GM12878 (cell line): ENCODE results near the gene PANK1. TPM values are rescaled to one million over a fixed set of nuclear protein-coding genes. Genes with fewer than 3 reads are reported as not detected.

Experiments used
- ASH2L ChIP-seq: fragments of 300-600, 200-600 bp; sonication (generic); IDR thresholded peaks from 2 replicates; pipeline ENCODE4 v1.6.1; 2017; ENCODE audit warnings: low read depth, mild to moderate bottlenecking, borderline replicate concordance
- CBFB ChIP-seq: IDR thresholded peaks from 2 replicates; pipeline ENCODE4 v1.6.1; 2016; ENCODE audit warnings: antibody characterized with exemption, low read depth
- CBX5 ChIP-seq: sonication (generic); IDR thresholded peaks from 2 replicates; pipeline ENCODE4 v1.6.1; 2016; ENCODE audit warnings: low read depth, moderate library complexity, mild to moderate bottlenecking, inconsistent platforms
- CEBPB ChIP-seq, 2 experiments: fragments of 150-350 bp in 1 of 2; IDR thresholded peaks; 2 replicates each; pipeline ENCODE4 v1.6.1; 2012 to 2014; ENCODE audit warnings: low read depth in 2 of 2, low read length in 2 of 2, borderline replicate concordance in 1 of 2, inconsistent platforms in 1 of 2
- DPF2 ChIP-seq: fragments of 450-650 bp; IDR thresholded peaks from 2 replicates; pipeline ENCODE4 v1.6.1; 2017; ENCODE audit warnings: mild to moderate bottlenecking
- FOXK2 ChIP-seq: fragments of 450-650 bp; IDR thresholded peaks from 2 replicates; pipeline ENCODE4 v1.6.1; 2017; ENCODE audit warnings: mild to moderate bottlenecking, moderate library complexity
- LARP7 ChIP-seq: fragments of 450-650 bp; IDR thresholded peaks from 2 replicates; pipeline ENCODE4 v1.6.1; 2017; ENCODE audit warnings: mild to moderate bottlenecking
- MLLT1 ChIP-seq: fragments of 450-650 bp; IDR thresholded peaks from 2 replicates; pipeline ENCODE4 v1.6.1; 2016; ENCODE audit warnings: mild to moderate bottlenecking
- STAT1 ChIP-seq: fragments of 450-650 bp; conservative IDR thresholded peaks from 2 replicates; pipeline ENCODE4 v1.6.1; 2014; ENCODE audit warnings: antibody characterized with exemption, mild to moderate bottlenecking
- STAT3 ChIP-seq: IDR thresholded peaks from 2 replicates; pipeline ENCODE4 v1.6.1; 2011; ENCODE audit warnings: low read depth, low read length, improper control_type of control experiment
- SUPT20H ChIP-seq: IDR thresholded peaks from 2 replicates; pipeline ENCODE4 v1.6.1; 2011; ENCODE audit warnings: low read depth, mild to moderate bottlenecking, low read length, moderate library complexity, borderline replicate concordance; ENCODE audit not compliant: control insufficient read depth
- SUZ12 ChIP-seq: fragments of 200-600 bp; sonication (generic); IDR thresholded peaks from one replicate; pipeline ENCODE4 v1.6.1; 2018; ENCODE audit warnings: antibody characterized with exemption, mild to moderate bottlenecking; ENCODE audit not compliant: unreplicated experiment
- YBX1 ChIP-seq: fragments of 450-650 bp; IDR thresholded peaks from 2 replicates; pipeline ENCODE4 v1.6.1; 2016; ENCODE audit warnings: antibody characterized with exemption
- YY1 ChIP-seq: IDR thresholded peaks from 2 replicates; pipeline ENCODE4 v1.6.1; 2011; ENCODE audit warnings: low read depth, mild to moderate bottlenecking, low read length
- polyA plus RNA-seq, 11 experiments: library from polyadenylated mRNA; depleted of rRNA in 4 of 11; unstranded in 6 of 11; stranded (reverse) in 5 of 11; fragments of >200 nt; fragmentation: Nextera tagmentation in 4 of 11; fragmentation: Illumina TruSeq in 1 of 11; extraction: Ambion mirVana in 4 of 11; extraction: Trizol in 1 of 11; gene quantifications; 1 replicate in 1 of 11; 2 replicates in 10 of 11; pipeline versions ENCODE4 v1.2.1 to v1.2.3, GENCODE V29; 2011 to 2016; ENCODE audit warnings: inconsistent platforms in 2 of 11, missing spikeins in 2 of 11, low read depth in 1 of 11
- total RNA-seq, 4 experiments: library from RNA; depleted of rRNA in 3 of 4; stranded (reverse); fragments of >200 nt in 3 of 4; fragmentation: Illumina TruSeq in 1 of 4; extraction: Trizol in 1 of 4; gene quantifications; 2 replicates each; pipeline versions ENCODE4 v1.2.1 to v1.2.3, GENCODE V29; 2013 to 2021
- TF ChIP-seq, protein P1 (sequence below): fragments of 450-650 bp; IDR thresholded peaks from 2 replicates; pipeline ENCODE4 v1.6.1; 2017; ENCODE audit warnings: mild to moderate bottlenecking, moderate library complexity
- TF ChIP-seq, protein P2 (sequence below): IDR thresholded peaks from 2 replicates; pipeline ENCODE4 v1.6.1; 2012; ENCODE audit warnings: low read depth, low read length, improper control_type of control experiment
- TF ChIP-seq, protein P3 (sequence below): fragments of 450-650 bp; formaldehyde crosslinking; IDR thresholded peaks from 2 replicates; pipeline ENCODE4 v1.4.0; 2020; ENCODE audit warnings: mild to moderate bottlenecking, moderate library complexity
- TF ChIP-seq, protein P4 (sequence below): IDR thresholded peaks from 2 replicates; pipeline ENCODE4 v1.6.1; 2011; ENCODE audit warnings: low read depth, mild to moderate bottlenecking, low read length, moderate library complexity, borderline replicate concordance; ENCODE audit errors: extremely low read depth

Gene PANK1
- total and polyA plus RNA-seq, 10 of the 15 experiments (the other 5 are each of a cell fraction or from before 2014, with no cell fraction given): 1.9 to 10.6 (median 5.8) TPM

DNA sequence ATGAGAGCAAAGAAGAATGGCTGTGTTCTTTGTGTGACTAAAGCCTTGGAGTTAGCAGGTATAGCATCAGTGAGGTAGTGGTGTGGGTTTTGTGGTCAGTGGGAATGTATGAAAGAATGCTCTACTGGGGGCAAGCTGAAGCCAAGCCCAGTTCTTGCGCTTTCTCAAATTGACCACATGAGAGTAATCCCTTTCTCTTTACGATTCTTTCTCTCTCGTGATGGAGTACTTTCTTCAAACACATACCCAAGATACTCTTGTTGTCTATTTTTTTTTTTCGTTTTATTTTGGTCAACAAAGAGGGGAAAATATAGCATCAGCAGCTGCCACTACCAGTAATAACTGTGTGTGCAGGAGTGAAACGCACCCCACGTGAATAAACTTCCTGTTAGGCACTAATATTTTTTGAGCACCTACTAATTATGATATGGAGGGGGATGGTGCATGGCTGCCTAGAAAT is 8.4 kb upstream of the PANK1 start (continued):
- TF ChIP-seq, protein P1, sequence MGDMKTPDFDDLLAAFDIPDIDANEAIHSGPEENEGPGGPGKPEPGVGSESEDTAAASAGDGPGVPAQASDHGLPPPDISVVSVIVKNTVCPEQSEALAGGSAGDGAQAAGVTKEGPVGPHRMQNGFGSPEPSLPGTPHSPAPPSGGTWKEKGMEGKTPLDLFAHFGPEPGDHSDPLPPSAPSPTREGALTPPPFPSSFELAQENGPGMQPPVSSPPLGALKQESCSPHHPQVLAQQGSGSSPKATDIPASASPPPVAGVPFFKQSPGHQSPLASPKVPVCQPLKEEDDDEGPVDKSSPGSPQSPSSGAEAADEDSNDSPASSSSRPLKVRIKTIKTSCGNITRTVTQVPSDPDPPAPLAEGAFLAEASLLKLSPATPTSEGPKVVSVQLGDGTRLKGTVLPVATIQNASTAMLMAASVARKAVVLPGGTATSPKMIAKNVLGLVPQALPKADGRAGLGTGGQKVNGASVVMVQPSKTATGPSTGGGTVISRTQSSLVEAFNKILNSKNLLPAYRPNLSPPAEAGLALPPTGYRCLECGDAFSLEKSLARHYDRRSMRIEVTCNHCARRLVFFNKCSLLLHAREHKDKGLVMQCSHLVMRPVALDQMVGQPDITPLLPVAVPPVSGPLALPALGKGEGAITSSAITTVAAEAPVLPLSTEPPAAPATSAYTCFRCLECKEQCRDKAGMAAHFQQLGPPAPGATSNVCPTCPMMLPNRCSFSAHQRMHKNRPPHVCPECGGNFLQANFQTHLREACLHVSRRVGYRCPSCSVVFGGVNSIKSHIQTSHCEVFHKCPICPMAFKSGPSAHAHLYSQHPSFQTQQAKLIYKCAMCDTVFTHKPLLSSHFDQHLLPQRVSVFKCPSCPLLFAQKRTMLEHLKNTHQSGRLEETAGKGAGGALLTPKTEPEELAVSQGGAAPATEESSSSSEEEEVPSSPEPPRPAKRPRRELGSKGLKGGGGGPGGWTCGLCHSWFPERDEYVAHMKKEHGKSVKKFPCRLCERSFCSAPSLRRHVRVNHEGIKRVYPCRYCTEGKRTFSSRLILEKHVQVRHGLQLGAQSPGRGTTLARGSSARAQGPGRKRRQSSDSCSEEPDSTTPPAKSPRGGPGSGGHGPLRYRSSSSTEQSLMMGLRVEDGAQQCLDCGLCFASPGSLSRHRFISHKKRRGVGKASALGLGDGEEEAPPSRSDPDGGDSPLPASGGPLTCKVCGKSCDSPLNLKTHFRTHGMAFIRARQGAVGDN: no peak
- TF ChIP-seq ASH2L (no peak), SUPT20H (no peak), LARP7 (no peak), YBX1 (no peak), FOXK2 (no peak), SUZ12 (no peak), STAT3 (no peak), STAT1 (no peak), CBFB (peak; percentile 96), CBX5 (no peak), MLLT1 (peak; percentile 91), CEBPB (IDR thresholded peaks at IDR 0.05; ENCODE audit: borderline replicate concordance in 1 of 2, low read depth in 2 of 2, low read length in 2 of 2) (no peak), DPF2 (0 out of 2 replicates have a peak, but pooled peaks have one; percentile 20), YY1 (no peak)
- TF ChIP-seq, protein P2, sequence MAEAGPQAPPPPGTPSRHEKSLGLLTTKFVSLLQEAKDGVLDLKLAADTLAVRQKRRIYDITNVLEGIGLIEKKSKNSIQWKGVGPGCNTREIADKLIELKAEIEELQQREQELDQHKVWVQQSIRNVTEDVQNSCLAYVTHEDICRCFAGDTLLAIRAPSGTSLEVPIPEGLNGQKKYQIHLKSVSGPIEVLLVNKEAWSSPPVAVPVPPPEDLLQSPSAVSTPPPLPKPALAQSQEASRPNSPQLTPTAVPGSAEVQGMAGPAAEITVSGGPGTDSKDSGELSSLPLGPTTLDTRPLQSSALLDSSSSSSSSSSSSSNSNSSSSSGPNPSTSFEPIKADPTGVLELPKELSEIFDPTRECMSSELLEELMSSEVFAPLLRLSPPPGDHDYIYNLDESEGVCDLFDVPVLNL: no peak
- TF ChIP-seq, protein P3, sequence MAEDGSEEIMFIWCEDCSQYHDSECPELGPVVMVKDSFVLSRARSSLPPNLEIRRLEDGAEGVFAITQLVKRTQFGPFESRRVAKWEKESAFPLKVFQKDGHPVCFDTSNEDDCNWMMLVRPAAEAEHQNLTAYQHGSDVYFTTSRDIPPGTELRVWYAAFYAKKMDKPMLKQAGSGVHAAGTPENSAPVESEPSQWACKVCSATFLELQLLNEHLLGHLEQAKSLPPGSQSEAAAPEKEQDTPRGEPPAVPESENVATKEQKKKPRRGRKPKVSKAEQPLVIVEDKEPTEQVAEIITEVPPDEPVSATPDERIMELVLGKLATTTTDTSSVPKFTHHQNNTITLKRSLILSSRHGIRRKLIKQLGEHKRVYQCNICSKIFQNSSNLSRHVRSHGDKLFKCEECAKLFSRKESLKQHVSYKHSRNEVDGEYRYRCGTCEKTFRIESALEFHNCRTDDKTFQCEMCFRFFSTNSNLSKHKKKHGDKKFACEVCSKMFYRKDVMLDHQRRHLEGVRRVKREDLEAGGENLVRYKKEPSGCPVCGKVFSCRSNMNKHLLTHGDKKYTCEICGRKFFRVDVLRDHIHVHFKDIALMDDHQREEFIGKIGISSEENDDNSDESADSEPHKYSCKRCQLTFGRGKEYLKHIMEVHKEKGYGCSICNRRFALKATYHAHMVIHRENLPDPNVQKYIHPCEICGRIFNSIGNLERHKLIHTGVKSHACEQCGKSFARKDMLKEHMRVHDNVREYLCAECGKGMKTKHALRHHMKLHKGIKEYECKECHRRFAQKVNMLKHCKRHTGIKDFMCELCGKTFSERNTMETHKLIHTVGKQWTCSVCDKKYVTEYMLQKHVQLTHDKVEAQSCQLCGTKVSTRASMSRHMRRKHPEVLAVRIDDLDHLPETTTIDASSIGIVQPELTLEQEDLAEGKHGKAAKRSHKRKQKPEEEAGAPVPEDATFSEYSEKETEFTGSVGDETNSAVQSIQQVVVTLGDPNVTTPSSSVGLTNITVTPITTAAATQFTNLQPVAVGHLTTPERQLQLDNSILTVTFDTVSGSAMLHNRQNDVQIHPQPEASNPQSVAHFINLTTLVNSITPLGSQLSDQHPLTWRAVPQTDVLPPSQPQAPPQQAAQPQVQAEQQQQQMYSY: no peak
- TF ChIP-seq, protein P4, sequence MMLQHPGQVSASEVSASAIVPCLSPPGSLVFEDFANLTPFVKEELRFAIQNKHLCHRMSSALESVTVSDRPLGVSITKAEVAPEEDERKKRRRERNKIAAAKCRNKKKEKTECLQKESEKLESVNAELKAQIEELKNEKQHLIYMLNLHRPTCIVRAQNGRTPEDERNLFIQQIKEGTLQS: no peak
